IMR-90 (cell line): ENCODE measurements around the gene PDZD8. TPM values are rescaled to one million over a fixed set of nuclear protein-coding genes. Genes with fewer than 3 reads are reported as not detected.

Experiments used
- ATAC-seq: fragments of 200-7000 bp; cut with Tn5 transposase; 2 replicates; pipeline ENCODE4 v1.9.1; 2020; ENCODE audit warnings: low read depth, mild to moderate bottlenecking, moderate library complexity
- BruUV-seq: library from RNA; stranded (reverse); fragments of 400-500 nt; replicated peaks from 2 replicates; lab custom pipeline; 2021; lab: Mats Ljungman, UMichigan
- CTCF ChIA-PET: fragments of 300-600 bp; formaldehyde crosslinking; extraction: SDS; loops from one replicate; lab custom pipeline; 2021; ENCODE audit warnings: antibody characterized with exemption; lab: Yijun Ruan, JAX
- POLR2A ChIA-PET: fragments of 300-600 bp; sonication (Branson Sonifier 250); formaldehyde crosslinking; loops from one replicate; lab custom pipeline; 2022; ENCODE audit warnings: antibody characterized with exemption; ENCODE audit not compliant: unreplicated experiment; lab: Charles Lee
- DNase-seq: peaks from one replicate; pipeline ENCODE4 v3.0.0; 2013
- H2AFZ ChIP-seq: replicated peaks from 2 replicates; pipeline ENCODE3; 2013; ENCODE audit warnings: low read length, mild to moderate bottlenecking; ENCODE audit not compliant: poor library complexity
- H2AK5ac ChIP-seq: 2 replicates; pipeline ENCODE4 v1.6.1; 2013; ENCODE audit warnings: low read depth, low read length, inconsistent platforms
- H2AK9ac ChIP-seq: replicated peaks from 2 replicates; pipeline ENCODE3; 2013; ENCODE audit warnings: mild to moderate bottlenecking, low read depth, low read length, moderate library complexity; ENCODE audit not compliant: poor library complexity
- H2BK120ac ChIP-seq: 2 replicates; pipeline ENCODE4 v1.6.1; 2013; ENCODE audit warnings: low read depth, low read length, inconsistent platforms
- H2BK15ac ChIP-seq: 3 replicates; pipeline ENCODE4 v1.6.1; 2013; ENCODE audit warnings: low read depth, low read length, inconsistent platforms
- H2BK20ac ChIP-seq: 2 replicates; pipeline ENCODE4 v1.6.1; 2013; ENCODE audit warnings: low read depth, mild to moderate bottlenecking, inconsistent platforms, low read length, moderate library complexity
- H2BK5ac ChIP-seq: 2 replicates; pipeline ENCODE4 v1.6.1; 2013; ENCODE audit warnings: mild to moderate bottlenecking, low read depth, low read length, inconsistent platforms; ENCODE audit not compliant: poor library complexity, severe bottlenecking
- H3K14ac ChIP-seq: replicated peaks from 2 replicates; pipeline ENCODE4 v1.6.1; 2013; ENCODE audit warnings: low read depth, low read length, inconsistent platforms
- H3K18ac ChIP-seq: 2 replicates; pipeline ENCODE4 v1.6.1; 2013; ENCODE audit warnings: low read depth, low read length, control low read depth
- H3K23ac ChIP-seq: 2 replicates; pipeline ENCODE4 v1.6.1; 2013; ENCODE audit warnings: low read depth, low read length, inconsistent platforms
- H3K27ac ChIP-seq: 2 replicates; pipeline ENCODE4 v1.5.1; 2013; ENCODE audit warnings: mild to moderate bottlenecking, control low read depth, low read length; ENCODE audit not compliant: insufficient read depth
- H3K27me3 ChIP-seq: 2 replicates; pipeline ENCODE4 v1.6.1; 2013; ENCODE audit warnings: low read length; ENCODE audit not compliant: control insufficient read depth, insufficient read depth
- H3K36me3 ChIP-seq: 2 replicates; pipeline ENCODE4 v1.6.1; 2013; ENCODE audit warnings: low read length, mixed read lengths; ENCODE audit not compliant: control insufficient read depth, insufficient read depth
- H3K4ac ChIP-seq: 2 replicates; pipeline ENCODE4 v1.6.1; 2013; ENCODE audit warnings: low read depth, low read length, inconsistent platforms
- H3K4me1 ChIP-seq: 2 replicates; pipeline ENCODE4 v1.6.1; 2013; ENCODE audit warnings: low read length, mixed read lengths; ENCODE audit not compliant: control insufficient read depth, insufficient read depth
- H3K4me2 ChIP-seq: 2 replicates; pipeline ENCODE4 v1.6.1; 2013; ENCODE audit warnings: low read depth, mild to moderate bottlenecking, control low read depth, low read length, moderate library complexity
- H3K4me3 ChIP-seq: 2 replicates; pipeline ENCODE4 v1.5.1; 2013; ENCODE audit warnings: low read depth, mild to moderate bottlenecking, control low read depth, low read length, moderate library complexity; ENCODE audit not compliant: insufficient read depth
- H3K56ac ChIP-seq: 2 replicates; pipeline ENCODE4 v1.6.1; 2013; ENCODE audit warnings: low read length, inconsistent platforms; ENCODE audit not compliant: insufficient read depth; ENCODE audit errors: extremely low read depth
- H3K79me1 ChIP-seq, 2 experiments: 2 replicates each; pipeline ENCODE4 v1.6.1; 2013; ENCODE audit warnings: low read length in 2 of 2, inconsistent platforms in 1 of 2, low read depth in 1 of 2
- H3K9ac ChIP-seq: 2 replicates; pipeline ENCODE4 v1.6.1; 2013; ENCODE audit warnings: low read depth, low read length, control low read depth
- H3K9me1 ChIP-seq: 2 replicates; pipeline ENCODE4 v1.6.1; 2013; ENCODE audit warnings: low read length, inconsistent platforms; ENCODE audit not compliant: insufficient read depth
- H3K9me3 ChIP-seq: 2 replicates; pipeline ENCODE4 v1.6.1; 2013; ENCODE audit warnings: low read length; ENCODE audit not compliant: control insufficient read depth, insufficient read depth
- H4K20me1 ChIP-seq: 2 replicates; pipeline ENCODE4 v1.6.1; 2013; ENCODE audit warnings: low read length, inconsistent platforms; ENCODE audit not compliant: insufficient read depth
- H4K5ac ChIP-seq: 2 replicates; pipeline ENCODE4 v1.6.1; 2013; ENCODE audit warnings: mild to moderate bottlenecking, low read depth, low read length, control low read depth
- H4K8ac ChIP-seq, 2 experiments: 2 replicates each; pipeline ENCODE4 v1.6.1; 2013; ENCODE audit warnings: low read depth in 2 of 2, low read length in 2 of 2, control low read depth in 1 of 2, inconsistent platforms in 1 of 2
- H4K91ac ChIP-seq: 2 replicates; pipeline ENCODE4 v1.6.1; 2013; ENCODE audit warnings: low read depth, low read length, inconsistent platforms; ENCODE audit not compliant: insufficient read depth
- BHLHE40 ChIP-seq: fragments of 150-350 bp; IDR thresholded peaks from 2 replicates; pipeline ENCODE4 v1.6.1; 2016; ENCODE audit warnings: mild to moderate bottlenecking, low read depth, low read length
- CEBPB ChIP-seq: IDR thresholded peaks from 2 replicates; pipeline ENCODE4 v1.6.1; 2012; ENCODE audit warnings: low read depth, low read length, improper control_type of control experiment
- CHD1 ChIP-seq: IDR thresholded peaks from 2 replicates; pipeline ENCODE4 v1.6.1; 2012; ENCODE audit warnings: low read depth, low read length, improper control_type of control experiment
- CTCF ChIP-seq: conservative IDR thresholded peaks from 2 replicates; pipeline ENCODE4 v1.5.1; 2012; ENCODE audit warnings: mild to moderate bottlenecking, low read depth, low read length, improper control_type of control experiment
- ELK1 ChIP-seq: fragments of 150-350 bp; IDR thresholded peaks from 2 replicates; pipeline ENCODE4 v1.6.1; 2016; ENCODE audit warnings: low read depth, mild to moderate bottlenecking, low read length, moderate library complexity, borderline replicate concordance
- FOS ChIP-seq: fragments of 150-350 bp; IDR thresholded peaks from 2 replicates; pipeline ENCODE4 v1.6.1; 2016; ENCODE audit warnings: low read depth, low read length
- MAFK ChIP-seq: IDR thresholded peaks from 2 replicates; pipeline ENCODE4 v1.6.1; 2012; ENCODE audit warnings: low read depth, low read length, improper control_type of control experiment
- MAZ ChIP-seq: IDR thresholded peaks from 2 replicates; pipeline ENCODE4 v1.6.1; 2012; ENCODE audit warnings: low read depth, mild to moderate bottlenecking, low read length, improper control_type of control experiment, moderate library complexity, borderline replicate concordance
- MXI1 ChIP-seq: IDR thresholded peaks from 2 replicates; pipeline ENCODE4 v1.6.1; 2012; ENCODE audit warnings: low read depth, mild to moderate bottlenecking, low read length, moderate library complexity, borderline replicate concordance
- NFE2L2 ChIP-seq: fragments of 150-350 bp; IDR thresholded peaks from 2 replicates; pipeline ENCODE4 v1.6.1; 2016; ENCODE audit warnings: low read depth, mild to moderate bottlenecking, low read length
- POLR2A ChIP-seq: IDR thresholded peaks from 2 replicates; pipeline ENCODE4 v1.6.1; 2012; ENCODE audit warnings: mild to moderate bottlenecking, low read depth, low read length
- RAD21 ChIP-seq: IDR thresholded peaks from 2 replicates; pipeline ENCODE4 v1.6.1; 2012; ENCODE audit warnings: low read length, improper control_type of control experiment
- RCOR1 ChIP-seq: IDR thresholded peaks from 2 replicates; pipeline ENCODE4 v1.6.1; 2012; ENCODE audit warnings: mild to moderate bottlenecking, low read length, improper control_type of control experiment; ENCODE audit not compliant: insufficient replicate concordance
- RFX5 ChIP-seq: IDR thresholded peaks from 2 replicates; pipeline ENCODE4 v1.8.0; 2012; ENCODE audit warnings: low read depth, mild to moderate bottlenecking, low read length, moderate library complexity
- SMC3 ChIP-seq: fragments of 150-350 bp; IDR thresholded peaks from 2 replicates; pipeline ENCODE4 v1.6.1; 2016; ENCODE audit warnings: low read depth, mild to moderate bottlenecking, antibody characterized with exemption, low read length, moderate library complexity
- WGBS, 2 experiments: methylation state at CpG; one replicate each; pipeline versions ENCODE4 v1.1.5 to v1.1.7; 2013; ENCODE audit warnings: missing lambda C conversion rate in 2 of 2; ENCODE audit not compliant: insufficient read length in 1 of 2; ENCODE audit errors: extremely low coverage in 2 of 2; 5-methylcytosine and 5-hydroxymethylcytosine counted together
- dilution Hi-C: fragments of 300-500 bp; cut with HindIII; formaldehyde crosslinking; loops from one replicate; pipeline ENCODE4 v1.14.3; 2018; ENCODE audit warnings: low sequenced_read_pairs; ENCODE audit not compliant: unreplicated experiment
- in situ Hi-C: fragments of 300-500 bp; cut with MboI; formaldehyde crosslinking; loops from 3 replicates; pipeline ENCODE4 v1.14.3; 2019; ENCODE audit warnings: low sequenced_read_pairs, inconsistent platforms, mixed read lengths
- intact Hi-C: fragments of 100-400 bp; cut with micrococcal nuclease; formaldehyde crosslinking; loops from 2 replicates; pipeline ENCODE4 v1.10.0; 2022
- polyA plus RNA-seq, 3 experiments: library from polyadenylated mRNA; depleted of rRNA; stranded (reverse); fragments of >200 nt; gene quantifications; 2 replicates each; pipeline ENCODE4 v1.2.3, GENCODE V29; 2012; ENCODE audit warnings: low replicate concordance in 1 of 3
- total RNA-seq: library from RNA; depleted of rRNA; stranded (reverse); fragments of >200 nt; gene quantifications from 2 replicates; pipeline ENCODE4 v1.2.3, GENCODE V29; 2012
- TF ChIP-seq, protein P1 (sequence below): fragments of 150-350 bp; IDR thresholded peaks from 2 replicates; pipeline ENCODE4 v1.6.1; 2017; ENCODE audit warnings: mild to moderate bottlenecking, antibody characterized with exemption, low read length, low read depth

PDZD8 gene
- total and polyA plus RNA-seq, 2 of the 4 experiments (the other 2 are of a cell fraction): 11.3 to 20.4 TPM

GRCh38 chr10:117257721-117258120 is 117.5 kb downstream of the PDZD8 start:
- CTCF ChIA-PET: no interaction called here

More at GRCh38 chr10:117257721-117258120, 117.5 kb downstream of the PDZD8 start:
- Histone ChIP-seq H2AK5ac (no peak overlapping the region), H3K9ac (no peak overlapping the region), H3K27me3 (peaks cover 6% of the 10 kb centered on the region), H4K20me1 (no peaks in the 10 kb centered on the region), H2AK9ac (no peak overlapping the region), H3K18ac (no peak overlapping the region), H3K9me3 (no peaks in the 10 kb centered on the region), H3K14ac (no peak overlapping the region), H2BK120ac (no peak overlapping the region), H2BK5ac (no peak overlapping the region), H3K4me3 (no peak overlapping the region), H3K79me1 (no peaks in the 10 kb centered on the region), H4K91ac (no peak overlapping the region), H3K4ac (no peak overlapping the region), H3K23ac (no peak overlapping the region), H3K36me3 (no peaks in the 10 kb centered on the region), H4K8ac (no peak overlapping the region), H3K27ac (no peak overlapping the region), H3K56ac (no peak overlapping the region), H4K5ac (no peak overlapping the region), H2BK15ac (no peak overlapping the region), H3K9me1 (no peaks in the 10 kb centered on the region), H2BK20ac (no peak overlapping the region), H3K4me2 (no peak overlapping the region), H3K4me1 (no peaks in the 10 kb centered on the region), H2AFZ (no peak overlapping the region)
- no peak for ATAC-seq
- intact Hi-C loops (no loop called here), in situ Hi-C loops (no loop called here), dilution Hi-C loops (no loop called here)
- TF ChIP-seq ELK1 (no peak), CHD1 (no peak), RCOR1 (no peak), POLR2A (no peak), FOS (no peak), MXI1 (no peak), MAZ (no peak), CEBPB (no peak), BHLHE40 (no peak), MAFK (no peak), NFE2L2 (no peak), RFX5 (no peak), RAD21 (no peak), SMC3 (no peak), CTCF (no peak)
- TF ChIP-seq, protein P1, sequence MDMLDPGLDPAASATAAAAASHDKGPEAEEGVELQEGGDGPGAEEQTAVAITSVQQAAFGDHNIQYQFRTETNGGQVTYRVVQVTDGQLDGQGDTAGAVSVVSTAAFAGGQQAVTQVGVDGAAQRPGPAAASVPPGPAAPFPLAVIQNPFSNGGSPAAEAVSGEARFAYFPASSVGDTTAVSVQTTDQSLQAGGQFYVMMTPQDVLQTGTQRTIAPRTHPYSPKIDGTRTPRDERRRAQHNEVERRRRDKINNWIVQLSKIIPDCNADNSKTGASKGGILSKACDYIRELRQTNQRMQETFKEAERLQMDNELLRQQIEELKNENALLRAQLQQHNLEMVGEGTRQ: no peak
- POLR2A ChIA-PET: no interaction called here
- DNase-seq: no peak
- no TSS peak for BruUV-seq
- WGBS, 2 experiments: no CpG with 5 or more reads among the region's 3 CpGs
